Suprapubic skin (tissue), 4 donors: ENCODE data around the gene SNX6. TPM values are rescaled to one million over a fixed set of nuclear protein-coding genes. Genes with fewer than 3 reads are reported as not detected.
"Not testable (repeated sequence)": the region's sequence is repeated elsewhere in the genome, so short reads cannot be mapped to it uniquely, and the experiment has no call there.

Experiments
- DNase-seq, 2 donors: peaks; one replicate each; pipeline ENCODE4 v3.0.0-alpha.2; 2019; ENCODE audit warnings: low spot score in 2 of 2
- H3K27ac ChIP-seq: fragments of 200-600 bp; sonication (generic); one replicate; pipeline ENCODE4 v1.5.1; 2019
- H3K27me3 ChIP-seq: fragments of 200-600 bp; sonication (generic); one replicate; pipeline ENCODE4 v1.5.1; 2019
- H3K36me3 ChIP-seq: fragments of 200-600 bp; sonication (generic); one replicate; pipeline ENCODE4 v1.5.1; 2019
- H3K4me1 ChIP-seq: fragments of 200-600 bp; sonication (generic); one replicate; pipeline ENCODE4 v1.5.1; 2019
- H3K4me3 ChIP-seq: fragments of 200-600 bp; sonication (generic); one replicate; pipeline ENCODE4 v1.5.1; 2019; ENCODE audit warnings: mild to moderate bottlenecking
- H3K9me3 ChIP-seq: fragments of 200-600 bp; sonication (generic); one replicate; pipeline ENCODE4 v1.5.1; 2019
- EP300 ChIP-seq: sonication (generic); formaldehyde crosslinking; IDR thresholded peaks from one replicate; pipeline ENCODE4 v1.6.1; 2017; ENCODE audit warnings: antibody characterized with exemption
- POLR2A ChIP-seq, 2 donors: fragments of 450-650 bp; IDR thresholded peaks; one replicate each; pipeline ENCODE4 v1.6.1; 2017; ENCODE audit warnings: antibody characterized with exemption in 2 of 2, mild to moderate bottlenecking in 2 of 2, moderate library complexity in 2 of 2
- POLR2AphosphoS5 ChIP-seq, 3 donors: sonication (generic); formaldehyde crosslinking; IDR thresholded peaks; one replicate each; pipeline ENCODE4 v1.6.1; 2017; ENCODE audit warnings: antibody characterized with exemption in 3 of 3
- WGBS: methylation state at CpG from one replicate; pipeline ENCODE4 v1.1.5; 2018; 5-methylcytosine and 5-hydroxymethylcytosine counted together
- total RNA-seq, 4 donors: library from RNA; depleted of rRNA; stranded (reverse); fragments of >200 nt; gene quantifications; one replicate each; pipeline ENCODE4 v1.1.0, GENCODE V29; 2016
- TF ChIP-seq, protein P1 (sequence below), 2 donors: fragments of 200-600 bp in 1 of 2; fragments of 450-650 bp in 1 of 2; sonication (generic) in 1 of 2; IDR thresholded peaks; one replicate each; pipeline ENCODE4 v1.5.1; 2016 to 2019; ENCODE audit warnings: antibody characterized with exemption in 2 of 2, mild to moderate bottlenecking in 1 of 2, moderate library complexity in 1 of 2

SNX6 gene
- total RNA-seq, 4 donors from 2014 or later = 51.7 to 89.1 (median 70.9) TPM

DNA sequence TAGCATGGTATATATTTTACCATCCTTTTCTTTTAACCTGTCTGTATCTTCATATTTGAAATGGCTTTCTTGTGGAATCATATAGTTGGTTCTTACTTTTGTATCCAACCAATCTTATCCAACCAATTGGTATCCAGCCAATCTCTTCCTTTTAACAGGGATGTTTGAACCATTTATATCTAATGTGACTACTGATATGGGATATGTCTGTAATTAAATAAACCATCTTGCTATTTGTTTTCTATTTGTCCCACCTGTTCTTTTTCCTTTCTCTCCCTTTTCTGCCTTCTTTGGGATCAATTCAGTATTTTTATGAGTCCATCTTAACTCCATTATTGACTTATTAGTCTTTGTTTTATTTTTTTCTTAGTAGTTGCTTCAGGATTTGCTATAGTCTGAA, 30.8 kb upstream of the SNX6 start:
- no peaks in the 10 kb centered on the region for H3K36me3 ChIP-seq
- DNase-seq = no peak
- TF ChIP-seq, protein P1, sequence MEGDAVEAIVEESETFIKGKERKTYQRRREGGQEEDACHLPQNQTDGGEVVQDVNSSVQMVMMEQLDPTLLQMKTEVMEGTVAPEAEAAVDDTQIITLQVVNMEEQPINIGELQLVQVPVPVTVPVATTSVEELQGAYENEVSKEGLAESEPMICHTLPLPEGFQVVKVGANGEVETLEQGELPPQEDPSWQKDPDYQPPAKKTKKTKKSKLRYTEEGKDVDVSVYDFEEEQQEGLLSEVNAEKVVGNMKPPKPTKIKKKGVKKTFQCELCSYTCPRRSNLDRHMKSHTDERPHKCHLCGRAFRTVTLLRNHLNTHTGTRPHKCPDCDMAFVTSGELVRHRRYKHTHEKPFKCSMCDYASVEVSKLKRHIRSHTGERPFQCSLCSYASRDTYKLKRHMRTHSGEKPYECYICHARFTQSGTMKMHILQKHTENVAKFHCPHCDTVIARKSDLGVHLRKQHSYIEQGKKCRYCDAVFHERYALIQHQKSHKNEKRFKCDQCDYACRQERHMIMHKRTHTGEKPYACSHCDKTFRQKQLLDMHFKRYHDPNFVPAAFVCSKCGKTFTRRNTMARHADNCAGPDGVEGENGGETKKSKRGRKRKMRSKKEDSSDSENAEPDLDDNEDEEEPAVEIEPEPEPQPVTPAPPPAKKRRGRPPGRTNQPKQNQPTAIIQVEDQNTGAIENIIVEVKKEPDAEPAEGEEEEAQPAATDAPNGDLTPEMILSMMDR (IDR thresholded peaks at IDR 0.05) = no peak
- TF ChIP-seq EP300 = no peak
- TF ChIP-seq POLR2AphosphoS5 (IDR thresholded peaks at IDR 0.05) = no peak
- no peak for TF ChIP-seq POLR2A (IDR thresholded peaks at IDR 0.05)
- H3K4me3 ChIP-seq = no peak overlapping the region
- H3K4me1 ChIP-seq = no peaks in the 10 kb centered on the region
- H3K27ac ChIP-seq = no peak overlapping the region
- no peaks in the 10 kb centered on the region for H3K27me3 ChIP-seq
- no peaks in the 10 kb centered on the region for H3K9me3 ChIP-seq

DNA sequence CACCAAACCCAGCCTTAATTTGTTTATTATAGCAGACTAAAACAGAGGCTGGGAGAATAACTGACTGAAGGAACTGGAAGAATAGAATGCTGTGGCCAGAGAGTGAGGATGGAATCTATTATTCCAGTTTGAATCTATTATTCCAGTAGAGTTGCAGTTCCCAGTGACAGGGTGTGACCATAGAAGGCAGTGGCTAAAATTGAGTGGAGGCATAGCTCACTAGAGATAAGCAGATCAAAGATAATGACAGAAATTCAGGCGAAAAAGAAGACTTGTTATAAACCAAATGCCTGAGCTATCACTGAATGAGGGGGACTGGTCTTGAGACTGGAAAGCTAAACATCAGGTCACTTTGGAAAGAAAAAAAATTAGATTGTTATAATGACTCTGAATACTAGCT, 26.0 kb upstream of the SNX6 start:
- H3K27ac ChIP-seq = no peak overlapping the region
- H3K4me3 ChIP-seq = no peak overlapping the region
- no peak for DNase-seq
- 77% methylated on average over 1 of the region's 1 CpG for WGBS
- TF ChIP-seq POLR2A (IDR thresholded peaks at IDR 0.05) (no peak), POLR2AphosphoS5 (IDR thresholded peaks at IDR 0.05) (no peak), EP300 (no peak)
- TF ChIP-seq, protein P1 (IDR thresholded peaks at IDR 0.05) = no peak
- no peaks in the 10 kb centered on the region for H3K36me3 ChIP-seq
- no peaks in the 10 kb centered on the region for H3K9me3 ChIP-seq
- H3K27me3 ChIP-seq = no peaks in the 10 kb centered on the region
- H3K4me1 ChIP-seq = no peaks in the 10 kb centered on the region

DNA sequence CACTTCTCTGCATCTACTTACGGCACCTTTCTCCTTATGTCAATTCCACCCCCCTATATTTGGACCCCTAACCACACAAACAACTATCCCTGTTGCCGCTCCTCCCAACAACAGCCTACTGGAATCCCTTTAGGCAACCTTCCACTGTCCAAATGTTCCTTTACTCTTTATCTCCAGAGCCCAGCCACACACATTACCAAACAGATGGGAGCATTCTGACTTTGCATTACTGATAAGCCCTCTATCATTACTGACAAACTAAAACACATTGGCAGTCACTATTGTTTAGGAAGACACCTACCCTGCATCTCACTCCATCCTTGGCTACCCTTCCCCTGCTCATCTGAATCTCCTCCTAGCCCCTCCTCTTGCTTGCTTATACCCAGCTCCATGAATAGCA, 23.1 kb upstream of the SNX6 start:
- peak in 1 of 2 donors; percentile 1 for DNase-seq
- not testable (repeated sequence) for H3K27ac ChIP-seq, H3K4me3 ChIP-seq, H3K27me3 ChIP-seq, H3K4me1 ChIP-seq, H3K36me3 ChIP-seq, H3K9me3 ChIP-seq
- 95% methylated on average over 2 of the region's 2 CpGs for WGBS

DNA sequence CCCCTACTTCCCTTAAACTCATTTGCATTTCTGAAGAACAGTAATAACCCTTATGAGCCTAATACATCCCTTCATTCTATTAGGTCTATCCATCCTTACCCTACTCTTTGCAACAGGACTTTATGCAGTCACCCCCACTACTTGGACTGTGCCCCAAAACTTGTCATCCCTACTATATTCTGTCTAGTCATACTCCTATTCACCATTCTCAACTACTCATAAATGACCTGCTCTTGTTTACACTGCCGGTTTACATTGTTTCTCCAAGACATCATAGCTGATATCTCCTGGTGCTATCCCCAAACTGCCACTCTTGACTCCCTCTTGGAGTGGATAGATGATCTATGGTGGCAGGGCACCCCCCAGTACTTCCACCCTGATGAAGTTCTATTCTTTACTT, 22.4 kb upstream of the SNX6 start:
- H3K4me3 ChIP-seq, H3K27me3 ChIP-seq, H3K36me3 ChIP-seq, H3K4me1 ChIP-seq, DNase-seq, H3K9me3 ChIP-seq, H3K27ac ChIP-seq: not testable (repeated sequence)
- 89% methylated on average over 1 of the region's 1 CpG for WGBS

DNA sequence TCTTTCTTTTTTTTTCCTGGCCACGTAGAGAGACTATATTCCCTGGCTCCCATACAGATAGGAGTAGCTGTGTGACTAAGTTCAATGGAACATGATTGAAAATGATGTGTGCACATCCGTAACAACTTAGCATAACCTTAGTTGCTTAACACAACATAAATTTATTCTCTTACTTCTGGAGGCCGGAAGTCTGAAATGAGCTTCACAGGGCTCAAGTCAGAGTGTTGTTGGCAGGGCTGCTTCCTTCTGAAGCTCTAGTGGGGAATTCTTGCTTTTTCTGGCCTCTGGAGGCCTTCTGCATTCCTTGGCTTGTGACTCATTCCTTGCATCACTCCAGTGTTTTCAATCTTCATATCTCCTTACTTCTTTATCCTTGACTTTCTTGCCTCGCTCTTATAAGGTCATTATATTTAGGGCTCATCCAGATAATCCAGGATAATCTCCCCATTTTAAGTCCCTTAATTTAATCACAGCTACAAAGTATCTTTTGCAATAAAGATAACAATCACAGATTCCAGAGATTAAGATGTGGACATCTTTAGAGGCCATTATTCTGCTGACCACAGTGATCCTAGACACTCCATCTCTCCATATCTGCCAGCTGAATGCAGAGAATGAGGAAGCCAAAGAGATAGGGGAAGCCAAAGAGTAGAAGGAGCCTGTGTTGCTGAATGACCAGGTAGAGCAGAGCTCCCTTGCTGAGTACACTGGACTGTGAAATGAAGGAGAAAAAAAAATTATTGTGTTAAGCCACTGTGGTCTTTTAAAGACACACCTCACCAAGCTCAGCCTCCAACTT, 21.0 kb upstream of the SNX6 start:
- Histone ChIP-seq H3K9me3 (no peaks in the 10 kb centered on the region), H3K27ac (no peak overlapping the region), H3K4me1 (no peaks in the 10 kb centered on the region), H3K4me3 (no peak overlapping the region), H3K27me3 (no peaks in the 10 kb centered on the region), H3K36me3 (no peaks in the 10 kb centered on the region)
- DNase-seq = peak in 1 of 2 donors; percentile 16
- TF ChIP-seq POLR2AphosphoS5 (IDR thresholded peaks at IDR 0.05) (no peak), EP300 (no peak), POLR2A (IDR thresholded peaks at IDR 0.05) (no peak)
- TF ChIP-seq, protein P1 (IDR thresholded peaks at IDR 0.05) = no peak
- WGBS = 75% methylated on average over 4 of the region's 4 CpGs

DNA sequence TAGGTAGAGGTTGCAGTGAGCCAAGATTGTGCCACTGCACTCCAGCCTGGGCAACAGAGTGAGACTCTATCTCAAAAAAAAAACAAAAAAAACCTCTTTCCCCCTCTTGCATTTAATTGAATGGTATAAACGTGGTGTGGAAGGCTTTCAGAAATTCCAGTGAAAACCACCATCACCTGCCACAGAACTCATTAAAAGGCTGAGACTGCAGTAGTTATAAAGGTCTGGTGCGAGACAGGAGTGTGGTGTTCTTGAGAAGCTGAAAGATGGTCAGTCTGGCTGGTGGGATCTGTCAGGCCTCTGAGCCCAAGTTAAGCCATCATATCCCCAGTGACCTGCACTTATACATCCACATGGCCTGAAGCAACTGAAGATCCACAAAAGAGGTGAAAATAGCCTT, 20.1 kb upstream of the SNX6 start:
- H3K4me3 ChIP-seq, H3K27ac ChIP-seq, DNase-seq, H3K36me3 ChIP-seq, H3K9me3 ChIP-seq, H3K27me3 ChIP-seq, H3K4me1 ChIP-seq: not testable (repeated sequence)
- WGBS = 84% methylated on average over 2 of the region's 2 CpGs

DNA sequence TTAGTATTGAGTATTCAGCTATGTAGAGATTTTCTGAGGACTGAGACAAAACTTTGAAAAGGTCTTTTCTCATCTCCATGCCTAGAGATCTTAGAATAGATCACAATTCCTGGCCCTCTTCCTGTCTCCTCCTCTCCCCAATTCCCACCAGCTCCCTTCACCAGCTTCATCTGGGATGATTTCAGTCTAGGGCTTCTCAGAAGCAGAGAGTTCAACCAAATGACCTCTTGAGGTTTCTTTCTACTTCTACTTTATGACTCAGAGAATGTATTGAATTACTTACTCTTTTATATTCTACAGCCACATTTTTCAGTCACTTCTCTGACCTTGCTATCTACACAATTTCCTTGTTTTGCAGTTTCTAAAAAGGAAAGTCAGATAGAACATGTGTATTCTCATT, 19.4 kb upstream of the SNX6 start:
- no peak overlapping the region for H3K27ac ChIP-seq
- no peaks in the 10 kb centered on the region for H3K27me3 ChIP-seq
- no peaks in the 10 kb centered on the region for H3K9me3 ChIP-seq
- no peak for DNase-seq
- TF ChIP-seq EP300 (no peak), POLR2A (IDR thresholded peaks at IDR 0.05) (no peak), POLR2AphosphoS5 (IDR thresholded peaks at IDR 0.05) (no peak)
- TF ChIP-seq, protein P1 (IDR thresholded peaks at IDR 0.05) = no peak
- no peaks in the 10 kb centered on the region for H3K4me1 ChIP-seq
- H3K4me3 ChIP-seq = no peak overlapping the region
- H3K36me3 ChIP-seq = no peaks in the 10 kb centered on the region
